HG03575 (cell line): Measurements from ENCODE around the gene P2RY13.

Experiments
- ATAC-seq: cut with Tn5 transposase; IDR thresholded peaks from one replicate; pipeline ENCODE4 v1.9.1; 2021; ENCODE audit not compliant: unreplicated experiment, insufficient number of reproducible peaks, low FRiP score; ENCODE audit errors: extremely low read depth

Gene P2RY13

GRCh38 chr3:151327571-151328198 lies 1.7 kb downstream of the P2RY13 start:
- ATAC-seq: no peak

- ATAC-seq: no peak
Measured at GRCh38 chr3:151322511-151322910, 6.8 kb downstream of the P2RY13 start.

- ATAC-seq: no peak
Measured at GRCh38 chr3:151321526-151321925, 7.8 kb downstream of the P2RY13 start.

DNA sequence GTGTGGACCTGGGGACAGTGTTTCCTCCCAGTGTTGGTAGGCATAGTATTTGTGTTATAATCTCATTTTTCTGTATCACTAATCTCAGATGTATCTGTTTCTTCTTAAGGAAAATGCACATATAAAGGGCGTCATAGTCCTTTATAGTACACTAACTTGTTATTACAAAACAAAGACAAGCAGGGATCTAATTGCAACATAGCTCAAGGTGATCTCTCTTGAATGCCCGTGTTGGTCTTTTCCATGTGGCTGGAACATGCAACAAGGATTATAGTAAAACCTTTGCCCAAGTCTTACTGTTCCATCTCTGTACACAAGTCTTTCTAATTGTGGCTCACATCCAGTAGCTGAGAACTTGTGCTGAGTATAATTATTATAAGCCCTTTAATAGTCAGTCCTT lies 9.2 kb downstream of the P2RY13 start:
- no peak for ATAC-seq

DNA sequence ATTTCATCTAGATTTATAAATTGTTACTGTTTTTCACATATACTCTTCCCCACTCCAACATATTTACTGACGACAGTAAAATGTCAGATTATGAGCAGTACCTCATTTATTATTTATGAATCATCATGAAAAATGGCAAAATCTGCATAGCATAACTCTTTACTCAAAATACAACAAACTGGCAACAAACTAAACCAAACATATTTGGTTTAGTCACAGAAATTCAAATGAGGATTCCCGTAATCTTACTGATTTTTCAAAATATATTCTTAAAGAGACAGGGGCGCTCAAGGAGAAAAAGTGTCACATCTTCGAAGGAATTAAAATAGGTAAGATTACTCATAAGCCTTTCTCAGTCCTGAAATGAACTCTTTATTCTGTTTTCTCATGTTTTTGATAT lies 9.7 kb downstream of the P2RY13 start:
- ATAC-seq: no peak

DNA sequence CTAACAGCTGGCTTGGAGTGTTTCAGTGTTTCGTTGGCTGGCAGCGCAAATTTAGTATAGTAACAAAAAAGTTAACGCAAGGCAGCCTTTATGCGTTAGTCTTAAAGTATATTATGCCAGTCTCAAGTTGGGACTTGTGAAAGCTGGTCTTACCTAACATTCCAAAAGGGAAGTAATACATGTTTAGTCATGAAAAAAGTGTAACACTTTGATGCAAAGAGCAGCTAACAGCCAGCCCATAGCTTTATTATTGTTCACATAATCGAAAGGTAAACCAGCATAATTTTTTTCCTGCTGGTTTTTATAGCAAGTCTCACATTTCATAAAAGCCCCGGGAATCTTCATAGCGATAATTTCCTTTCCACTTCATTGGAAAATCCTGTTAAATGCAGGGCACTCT lies 10.4 kb downstream of the P2RY13 start:
- ATAC-seq: no peak

DNA sequence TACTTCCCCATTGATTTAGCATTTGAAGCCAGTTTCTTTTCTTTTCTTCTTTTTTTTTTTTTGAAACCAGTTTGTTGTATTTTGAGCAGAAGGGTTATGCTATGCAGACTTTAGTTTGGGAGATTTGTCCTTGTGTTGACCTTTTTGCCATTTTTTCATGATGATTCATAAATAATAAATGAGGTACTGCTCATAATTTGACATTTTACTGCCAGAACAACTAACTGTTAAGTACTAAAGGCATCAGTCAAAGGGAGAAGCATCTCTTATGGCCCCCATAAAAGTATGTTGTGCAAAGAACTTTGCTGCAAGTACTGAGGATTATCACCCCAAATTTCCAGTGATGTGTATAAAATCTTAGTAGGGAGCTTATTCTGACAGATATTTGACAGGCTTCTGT lies 11.0 kb downstream of the P2RY13 start:
- no peak for ATAC-seq

GRCh38 chr3:151316267-151316991 lies 12.9 kb downstream of the P2RY13 start, which contains the start of gene GPR87:
Gene GPR87, minus strand, starts transcription at chr3:151316820. Its CDS starts 16,720 bp downstream, at chr3:151300100.
- ATAC-seq: no peak

DNA sequence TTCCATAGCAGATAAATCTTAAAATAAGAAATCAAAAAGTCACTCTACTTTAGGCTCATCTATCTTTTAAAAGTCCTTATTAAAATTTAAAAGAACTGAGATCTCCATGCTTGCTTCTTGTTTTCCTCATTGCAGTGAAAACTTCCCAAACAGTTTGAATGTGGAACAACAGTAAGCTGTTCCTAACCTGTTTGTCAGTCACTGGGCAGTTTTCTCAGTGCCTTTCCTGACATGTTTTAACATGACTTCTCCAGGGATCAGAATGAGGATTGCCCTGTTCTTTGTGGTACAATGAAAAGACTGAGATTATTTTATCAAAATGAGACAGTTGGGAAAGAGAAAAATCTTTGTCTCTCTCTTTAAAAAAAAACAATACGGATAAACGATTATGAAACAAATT lies 13.5 kb downstream of the P2RY13 start:
- ATAC-seq: no peak

DNA sequence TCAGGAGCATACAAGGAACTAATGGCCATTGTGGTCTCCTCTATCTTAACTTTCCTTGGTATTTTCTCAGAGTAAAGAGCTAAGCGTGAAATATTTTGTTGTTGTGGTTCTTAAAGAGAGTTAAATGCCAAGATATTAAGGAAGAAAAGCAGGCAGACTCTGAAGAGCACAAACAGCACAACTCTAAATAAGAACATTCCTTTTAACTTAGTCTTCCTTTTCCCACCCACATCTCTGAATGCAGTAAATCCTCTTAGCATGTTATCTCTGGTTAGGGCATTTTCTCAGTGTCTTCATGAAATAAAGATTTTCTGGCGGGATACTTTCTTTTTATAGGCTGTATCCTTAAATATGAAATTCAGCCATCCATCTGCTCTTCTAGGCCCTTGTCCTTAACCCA lies 14.2 kb downstream of the P2RY13 start:
- no peak for ATAC-seq

GRCh38 chr3:151314593-151314992 lies 14.8 kb downstream of the P2RY13 start:
- ATAC-seq: no peak

GRCh38 chr3:151314137-151314536 lies 15.2 kb downstream of the P2RY13 start:
- ATAC-seq: no peak

- ATAC-seq: no peak
Measured at GRCh38 chr3:151312972-151313371, 16.4 kb downstream of the P2RY13 start.

GRCh38 chr3:151309566-151309965 lies 19.8 kb downstream of the P2RY13 start:
- no peak for ATAC-seq

DNA sequence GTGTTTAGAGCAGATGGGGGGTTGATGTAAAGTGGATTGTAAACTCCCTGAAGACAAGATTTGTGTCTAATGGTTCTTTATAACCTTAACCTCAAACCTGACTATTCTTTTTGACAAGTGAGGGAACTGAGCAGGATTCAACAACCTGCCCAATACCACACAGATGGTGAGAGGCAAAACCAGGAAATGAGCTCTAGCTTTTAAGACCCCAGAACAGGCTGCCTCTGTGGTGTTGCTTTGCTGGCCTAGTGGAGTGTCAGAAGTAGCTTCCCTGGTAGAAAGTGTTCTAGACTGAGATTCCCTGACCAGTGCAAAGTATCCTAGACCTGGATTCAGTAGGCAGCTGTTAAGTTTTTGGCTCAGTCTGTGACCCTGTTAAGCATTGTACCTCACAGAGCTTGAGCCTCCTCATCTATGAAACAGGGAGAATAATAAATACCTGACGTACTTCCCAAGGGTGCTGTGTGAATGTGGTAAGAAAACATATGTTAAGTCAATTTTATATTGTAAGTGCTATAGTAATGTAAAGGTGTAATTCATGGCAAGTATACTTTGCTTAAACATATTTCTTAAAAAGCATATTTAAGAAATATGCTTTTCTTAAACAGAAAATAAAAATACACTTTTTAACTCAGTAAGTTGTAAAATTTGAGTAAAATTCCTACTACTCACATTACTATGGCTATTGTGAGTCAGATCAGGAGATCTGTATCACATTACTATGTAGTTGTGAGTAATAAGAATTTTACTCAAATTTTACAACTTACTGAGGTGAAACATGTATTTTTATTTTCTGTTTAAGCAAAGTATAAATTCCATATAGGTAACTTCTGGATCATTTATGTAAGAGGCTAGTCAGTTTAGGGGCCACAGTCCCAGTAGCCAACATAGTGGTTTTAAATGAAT lies 21.5 kb downstream of the P2RY13 start:
- no peak for ATAC-seq

GRCh38 chr3:151307131-151307530 lies 22.2 kb downstream of the P2RY13 start:
- ATAC-seq: no peak

GRCh38 chr3:151306168-151306810 lies 23.1 kb downstream of the P2RY13 start:
- ATAC-seq: no peak

- ATAC-seq: no peak
Measured at GRCh38 chr3:151305775-151306151, 23.6 kb downstream of the P2RY13 start.

- no peak for ATAC-seq
Measured at GRCh38 chr3:151305060-151305774, 24.1 kb downstream of the P2RY13 start.
